Adipose tissue (tissue), 3 donors: ENCODE data around the gene MLXIPL. TPM values are rescaled to one million over a fixed set of nuclear protein-coding genes. Genes with fewer than 3 reads are reported as not detected.
"Not testable (repeated sequence)": the region's sequence is repeated elsewhere in the genome, so short reads cannot be mapped to it uniquely, and the experiment has no call there.

Experiments
- H3K27ac ChIP-seq: one replicate; pipeline ENCODE4 v1.5.1; 2013; ENCODE audit warnings: low read depth, low read length
- WGBS, 3 donors: extraction: QIAGEN DNeasy Blood & Tissue Kit; methylation state at CpG; one replicate each; pipeline ENCODE4 v1.1.7; 2013; 5-methylcytosine and 5-hydroxymethylcytosine counted together
- polyA plus RNA-seq, 3 donors: library from polyadenylated mRNA; stranded (reverse); fragments of 200-250 nt; gene quantifications; one replicate each; pipeline ENCODE4 v1.2.3, GENCODE V29; 2013
- donor health status: healthy with polysubstance abuse.
- donor health status: Bipolar disorder and iron deficiency.
- donor health status: healthy.

The MLXIPL gene
- polyA plus RNA-seq, 3 donors, result 44.8 to 258 (median 139) TPM

GRCh38 chr7:73621168-73622063, 2.9 kb downstream of the MLXIPL start:
- 48 to 63% (median 52%) methylated on average over 6 to 7 of the region's 7 CpGs for WGBS, 3 donors
- H3K27ac ChIP-seq, result no peak overlapping the region

DNA sequence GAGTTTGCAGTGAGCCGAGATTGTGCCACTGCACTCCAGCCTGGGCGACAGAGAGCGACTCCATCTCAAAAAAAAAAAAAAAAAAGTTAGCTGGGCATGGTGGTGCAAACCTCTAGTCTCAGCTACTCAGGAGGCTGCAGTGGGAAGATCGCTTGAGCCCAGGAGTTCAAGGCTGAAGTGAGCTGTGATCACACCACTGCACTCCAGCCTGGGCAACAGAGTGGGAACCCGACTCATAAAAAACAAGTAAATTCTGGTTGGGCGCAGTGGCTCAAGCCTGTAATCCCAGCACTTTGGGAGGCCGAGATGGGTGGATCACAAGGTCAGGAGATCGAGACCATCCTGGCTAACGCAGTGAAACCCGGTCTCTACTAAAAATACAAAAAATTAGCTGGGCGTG, 4.9 kb downstream of the MLXIPL start:
- not testable (repeated sequence) for H3K27ac ChIP-seq
- 85 to 90% (median 88%) methylated on average over 11 of the region's 11 CpGs for WGBS, 3 donors

- 78 to 91% (median 78%) methylated on average over 4 of the region's 4 CpGs for WGBS, 3 donors
- no peak overlapping the region for H3K27ac ChIP-seq
Measured at GRCh38 chr7:73618538-73618937, 5.8 kb downstream of the MLXIPL start.

DNA sequence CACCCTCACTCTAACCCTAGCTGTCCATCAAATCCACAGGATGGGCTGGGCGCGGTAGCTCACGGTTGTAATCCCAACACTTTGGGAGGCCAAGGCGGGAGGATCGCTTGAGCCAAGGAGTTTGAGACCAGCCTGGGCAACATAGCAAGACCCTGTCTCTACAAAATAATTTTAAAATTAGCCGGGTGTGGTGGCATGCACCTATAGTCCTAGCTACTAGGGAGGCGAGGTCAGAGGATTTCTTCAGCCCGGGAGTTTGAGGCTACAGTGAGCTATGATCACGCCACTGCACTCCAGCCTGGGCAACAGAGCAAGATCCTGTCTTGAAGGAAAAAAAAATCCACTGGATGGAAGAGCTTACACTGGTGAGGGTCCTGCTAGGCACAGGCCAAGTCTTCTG, 6.8 kb downstream of the MLXIPL start:
- not testable (repeated sequence) for H3K27ac ChIP-seq
- WGBS, 3 donors, result 93 to 98% (median 96%) methylated on average over 9 of the region's 9 CpGs

DNA sequence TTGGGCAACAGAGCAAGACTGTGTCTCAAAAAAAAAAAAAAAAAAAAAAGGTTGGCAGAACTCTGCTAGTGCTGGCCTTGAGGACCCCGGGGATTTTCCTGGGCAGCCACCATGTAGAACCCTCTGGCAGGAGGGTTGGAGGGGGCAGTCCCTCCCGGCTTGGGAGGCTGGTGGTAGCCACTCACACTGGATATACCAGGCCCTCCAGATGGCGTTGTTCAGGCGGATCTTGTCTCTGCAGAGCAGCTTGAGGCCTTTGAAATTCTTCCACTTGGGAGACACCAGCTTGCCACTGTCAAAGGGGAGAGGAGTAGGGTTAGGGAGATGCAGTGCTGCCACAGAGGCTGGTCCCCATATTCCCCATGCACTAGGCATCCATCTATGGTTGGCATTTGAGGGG, 8.4 kb downstream of the MLXIPL start:
- H3K27ac ChIP-seq, result no peak overlapping the region
- 57 to 78% (median 61%) methylated on average over 4 of the region's 4 CpGs for WGBS, 3 donors

DNA sequence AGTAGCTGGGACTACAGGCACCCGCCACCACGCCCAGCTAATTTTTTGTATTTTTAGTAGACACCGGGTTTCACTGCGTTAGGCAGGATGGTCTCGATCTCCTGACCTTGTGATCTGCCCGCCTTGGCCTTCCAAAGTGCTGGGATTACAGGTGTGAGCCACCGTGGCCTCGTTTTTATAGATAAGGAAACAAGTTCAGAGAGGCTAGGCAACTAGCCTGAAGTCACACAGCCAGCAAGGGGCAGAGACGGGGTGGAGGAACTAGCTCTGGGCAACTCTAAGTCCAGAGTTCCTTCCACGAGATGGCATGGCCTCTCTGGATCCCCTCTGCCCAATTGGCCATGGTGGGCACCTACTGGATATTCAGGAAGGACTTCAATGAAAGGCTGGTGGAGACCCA, 9.4 kb downstream of the MLXIPL start:
- 88 to 91% (median 88%) methylated on average over 10 of the region's 10 CpGs for WGBS, 3 donors
- not testable (repeated sequence) for H3K27ac ChIP-seq

DNA sequence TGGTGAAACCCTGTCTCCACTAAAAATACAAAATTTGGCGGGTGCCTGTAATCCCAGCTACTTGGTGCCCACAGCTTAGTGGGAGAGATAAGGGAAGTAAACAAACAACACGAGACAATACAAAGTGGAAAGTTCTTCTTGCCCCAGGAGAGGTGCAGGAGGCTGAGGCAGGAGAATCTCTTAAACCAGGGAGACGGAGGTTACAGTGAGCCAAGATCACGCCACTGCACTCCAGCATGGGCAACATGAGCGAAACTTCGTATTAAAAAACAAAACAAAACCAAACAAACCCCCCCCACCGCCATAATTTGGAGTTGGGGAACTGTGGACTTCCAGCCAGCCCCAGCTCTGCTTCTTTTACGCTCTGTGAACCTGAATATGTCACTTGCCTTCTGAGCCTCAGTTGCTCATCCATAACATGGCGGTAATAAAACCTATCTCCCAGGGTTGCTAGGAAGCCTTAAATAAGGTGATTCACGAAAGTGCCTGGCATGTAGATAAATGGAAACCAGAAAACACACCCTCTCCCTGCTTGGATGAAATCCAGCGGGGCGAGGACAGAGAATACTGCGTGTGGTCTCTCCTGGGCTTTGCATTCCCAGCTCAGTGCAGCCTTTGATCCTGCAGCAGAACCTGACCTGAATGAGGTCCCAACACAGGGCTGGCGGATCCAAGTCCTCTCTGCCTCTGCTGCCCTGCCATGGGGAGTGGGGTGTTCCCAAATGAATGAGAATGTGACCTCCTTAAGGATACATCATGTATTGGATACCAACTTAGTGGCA, 10.2 kb downstream of the MLXIPL start:
- no peak overlapping the region for H3K27ac ChIP-seq

DNA sequence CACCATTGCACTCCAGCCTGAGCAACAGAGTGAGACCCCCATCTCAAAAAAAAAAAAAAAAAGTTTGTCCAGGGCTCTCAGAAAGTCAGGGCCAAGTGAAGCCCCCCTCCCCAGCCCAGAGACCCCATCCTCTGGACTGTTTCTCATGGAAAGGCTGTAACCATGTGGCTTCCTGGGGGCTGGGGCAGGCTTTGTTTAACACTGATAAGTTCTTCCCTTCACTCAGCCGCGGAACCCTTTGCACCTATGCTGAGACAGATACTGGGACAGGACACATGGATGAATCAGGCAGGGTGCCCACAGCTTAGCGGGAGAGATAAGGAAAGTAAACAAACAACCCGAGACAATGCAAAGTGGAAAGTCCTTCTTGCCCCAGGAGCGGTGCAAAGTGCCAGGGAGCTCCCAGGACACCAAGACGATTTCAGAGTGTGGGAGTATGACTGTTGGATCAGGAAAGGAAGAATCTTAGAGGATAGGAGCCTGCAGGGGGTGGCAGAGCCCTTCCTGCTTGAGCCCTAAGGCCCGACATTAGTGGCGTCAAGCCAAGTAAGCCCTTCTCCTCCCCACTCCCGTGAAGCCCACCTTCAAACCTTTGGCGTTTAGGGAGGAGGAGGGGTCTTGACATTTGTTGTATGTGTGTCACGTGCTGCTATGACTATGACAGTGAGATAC, 11.6 kb downstream of the MLXIPL start:
- H3K27ac ChIP-seq, result no peak overlapping the region
- 12 to 17% (median 15%) methylated on average over 11 of the region's 11 CpGs for WGBS, 3 donors

More for the DNA sequence above, 10.2 kb downstream of the MLXIPL start:
- 59 to 77% (median 62%) methylated on average over 14 of the region's 14 CpGs for WGBS, 3 donors

DNA sequence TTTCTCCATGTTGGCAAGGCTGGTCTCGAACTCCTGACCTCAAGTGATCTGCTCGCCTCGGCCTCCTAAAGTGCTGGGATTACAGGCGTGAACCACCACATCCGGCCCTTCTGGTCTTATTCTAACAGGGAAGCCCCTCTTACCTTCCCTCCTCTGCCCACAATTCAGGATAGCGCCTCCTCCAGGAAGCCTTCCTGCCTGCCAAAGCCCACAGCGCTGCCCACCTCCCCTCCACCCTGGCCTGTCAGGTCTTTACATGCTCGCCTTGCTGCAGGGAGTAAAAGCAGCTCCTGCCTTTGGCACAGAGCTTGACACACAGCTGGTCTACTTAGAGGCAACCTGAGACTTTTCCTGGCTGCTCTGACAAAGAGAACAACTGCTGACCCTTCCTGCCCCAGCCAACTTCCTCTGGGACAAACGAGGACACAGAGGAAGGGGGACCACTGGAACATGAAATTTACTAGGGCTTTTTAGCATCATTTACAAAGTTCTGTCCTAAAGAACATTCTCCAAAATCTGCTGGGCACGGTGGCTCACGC, 13.2 kb downstream of the MLXIPL start:
- H3K27ac ChIP-seq, result no peak overlapping the region
- 71 to 81% (median 72%) methylated on average over 11 of the region's 11 CpGs for WGBS, 3 donors

- no peak overlapping the region for H3K27ac ChIP-seq
- 73 to 87% (median 81%) methylated on average over 4 of the region's 4 CpGs for WGBS, 3 donors
Measured at GRCh38 chr7:73610105-73610504, 14.2 kb downstream of the MLXIPL start.

- not testable (repeated sequence) for H3K27ac ChIP-seq
- 58 to 74% (median 61%) methylated on average over 4 to 5 of the region's 5 CpGs for WGBS, 3 donors
Measured at GRCh38 chr7:73607692-73607983, 16.7 kb downstream of the MLXIPL start.

DNA sequence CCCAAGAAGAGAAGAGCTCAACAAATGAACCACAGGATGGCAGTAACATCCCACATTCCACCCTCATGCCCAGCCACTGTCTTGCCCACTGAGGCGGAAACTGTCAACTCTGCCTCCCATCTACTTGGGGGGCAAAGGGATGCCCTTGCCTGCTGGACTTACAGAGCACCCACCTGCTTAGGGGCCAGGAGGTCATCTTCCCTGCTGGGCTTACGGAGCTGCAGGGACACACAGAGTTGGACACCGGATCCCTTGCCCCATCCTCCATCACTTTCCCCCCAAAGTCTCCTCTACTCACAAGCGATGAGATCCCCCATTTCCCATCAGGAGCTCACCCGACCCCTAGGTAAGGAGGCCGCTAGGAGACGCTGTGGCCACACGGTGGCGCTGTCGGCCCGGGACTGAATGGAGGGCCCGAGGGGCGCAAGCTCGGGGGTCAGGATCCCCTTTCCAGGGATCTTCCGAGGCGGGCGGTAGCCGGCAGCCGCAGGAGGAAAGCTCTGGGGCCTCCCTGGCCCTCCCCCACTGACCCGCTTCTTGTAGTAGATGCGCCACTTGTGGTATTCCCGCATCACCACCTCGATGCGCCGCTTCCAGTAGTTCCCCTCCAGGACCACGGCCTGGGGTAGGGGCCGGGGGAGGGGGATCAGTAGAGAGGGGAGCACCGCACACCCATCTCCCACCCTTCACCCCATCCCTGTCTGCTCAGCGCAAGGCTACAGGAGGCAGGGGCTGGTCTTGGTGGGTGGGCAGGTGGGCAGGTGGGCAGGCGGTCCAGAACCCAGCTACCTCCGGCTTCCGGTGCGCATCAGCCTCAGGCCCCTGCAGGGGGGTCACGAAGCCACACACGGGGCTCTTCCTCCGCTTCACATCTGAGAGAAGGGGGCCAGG, 17.3 kb downstream of the MLXIPL start:
- no peak overlapping the region for H3K27ac ChIP-seq
- WGBS, 3 donors, result 12 to 28% (median 13%) methylated on average over 30 to 36 of the region's 36 CpGs

DNA sequence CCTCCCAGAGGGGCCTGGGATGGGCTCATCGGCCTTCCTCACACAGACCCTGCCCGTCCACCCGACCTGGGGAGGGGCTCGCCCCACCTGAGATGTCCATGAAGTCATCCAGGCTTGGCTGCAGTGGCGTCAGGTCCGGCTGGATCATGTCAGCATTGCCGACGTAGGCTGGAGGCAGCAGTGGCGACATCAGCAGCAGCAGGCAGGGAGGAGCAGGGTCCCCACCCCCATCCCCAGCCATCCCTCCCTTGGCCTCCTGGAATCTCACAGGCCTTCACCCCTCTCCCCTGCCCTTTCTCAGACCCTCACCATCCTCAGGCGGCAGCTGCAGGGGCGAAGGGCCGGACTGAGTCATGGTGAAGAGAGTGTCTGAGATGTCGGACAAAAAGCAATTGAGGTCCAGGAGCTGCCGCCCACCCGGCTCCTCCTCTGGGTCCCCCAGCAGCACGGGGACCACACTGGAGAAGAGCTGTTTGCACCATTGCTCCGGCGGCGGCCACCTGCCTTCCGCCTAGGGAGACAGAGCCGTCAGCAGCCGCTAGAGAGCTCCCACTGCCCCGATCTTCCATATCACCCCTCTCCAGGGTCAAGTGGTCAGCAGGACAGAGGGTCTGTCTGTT, 18.6 kb downstream of the MLXIPL start:
- 71 to 77% (median 72%) methylated on average over 23 of the region's 23 CpGs for WGBS, 3 donors
- no peak overlapping the region for H3K27ac ChIP-seq

- WGBS, 3 donors, result 47 to 73% (median 72%) methylated on average over 22 of the region's 22 CpGs
- no peak overlapping the region for H3K27ac ChIP-seq
Measured at GRCh38 chr7:73602721-73603651, 21.3 kb downstream of the MLXIPL start.

DNA sequence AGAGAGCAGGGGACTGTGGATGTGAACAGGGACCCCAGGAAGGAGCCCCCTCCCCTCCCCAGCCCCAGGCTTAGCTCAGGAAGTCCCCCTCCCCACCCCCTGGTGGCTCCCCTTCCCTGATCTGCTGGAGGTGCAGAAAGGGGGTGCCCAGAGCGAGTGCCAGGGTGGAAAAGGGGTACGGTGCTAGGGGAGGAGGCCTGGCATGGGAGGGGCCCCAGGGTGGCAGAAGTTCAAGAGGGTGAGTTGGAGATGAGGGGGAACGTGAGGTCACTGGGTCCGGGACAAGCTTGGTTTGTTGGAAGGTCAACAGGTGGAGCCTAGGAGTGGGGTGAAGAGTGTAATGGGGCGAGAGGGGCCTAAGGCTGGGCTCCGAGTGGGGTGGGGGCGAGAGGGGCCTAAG, 24.4 kb downstream of the MLXIPL start:
- 56 to 66% (median 63%) methylated on average over 7 of the region's 7 CpGs for WGBS, 3 donors

GRCh38 chr7:73599151-73599882, 25.0 kb downstream of the MLXIPL start:
- 69 to 73% (median 72%) methylated on average over 13 of the region's 13 CpGs for WGBS, 3 donors

More for the DNA sequence above, 24.4 kb downstream of the MLXIPL start:
- H3K27ac ChIP-seq, result no peak overlapping the region

More at GRCh38 chr7:73599151-73599882, 25.0 kb downstream of the MLXIPL start:
- H3K27ac ChIP-seq, result no peak overlapping the region
